Measurements from ENCODE around the gene GSN.

The GSN gene

DNA sequence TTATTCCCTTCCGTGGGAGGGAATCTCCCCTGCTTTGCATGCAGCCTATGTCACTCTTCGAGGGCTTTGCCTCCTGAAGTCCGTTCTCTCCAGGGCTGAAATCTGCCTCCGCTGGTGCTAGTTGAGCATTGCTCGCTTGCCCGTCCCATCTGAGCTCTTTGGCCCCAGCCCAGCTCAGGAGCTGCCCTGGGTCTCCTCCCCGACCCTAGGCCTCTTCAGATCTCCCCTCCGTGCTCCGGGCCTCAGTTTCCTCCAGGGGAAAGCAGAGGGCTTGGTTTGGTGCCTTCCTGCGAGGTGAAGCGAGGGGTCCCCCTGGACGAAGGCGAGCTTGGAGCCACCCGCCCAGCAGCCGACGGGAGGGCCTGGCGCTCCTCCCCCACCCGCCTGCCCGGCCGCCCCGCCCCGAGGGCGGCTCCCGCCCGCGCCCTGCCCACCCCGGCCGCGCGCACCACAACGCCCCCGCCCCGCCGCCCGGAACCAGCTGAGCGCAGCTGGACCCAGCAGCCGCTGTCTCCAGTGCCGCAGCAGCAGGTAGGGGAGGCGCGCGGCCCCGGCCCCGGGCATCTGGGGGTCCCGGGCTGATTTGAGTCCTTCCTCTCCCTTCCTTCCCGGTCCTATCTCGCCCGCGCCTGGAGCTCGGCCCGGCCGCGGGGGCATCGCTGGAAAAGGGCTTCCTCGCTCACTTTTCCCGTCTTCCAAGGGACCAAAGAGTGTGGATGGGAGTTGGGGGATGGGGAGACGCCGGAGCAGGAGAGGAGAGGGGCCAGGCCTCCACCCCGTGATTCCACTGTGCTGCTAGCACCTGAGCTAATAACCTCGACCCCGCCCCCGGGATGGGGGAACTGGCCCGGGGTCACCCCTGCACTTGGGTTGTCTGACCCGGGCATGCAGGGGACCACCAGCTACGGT, at the start of gene GSN:
TSS of gene GSN (plus strand) at position 474 of the 909 bp plus-strand sequence. CDS start 33,810 bp downstream, outside the sequence.
- peaks cover 65% of the 10 kb centered on the region for H3K27me3 ChIP-seq (ENCODE audit: control insufficient read depth, insufficient read depth, low read length)
- H3K9me3 ChIP-seq (ENCODE audit: control insufficient read depth, insufficient read depth, low read length), result no peaks in the 10 kb centered on the region
- H3K9ac ChIP-seq (ENCODE audit: low read depth, low read length), result peak within 1 kb of the TSS; percentile 19
- H3K36me3 ChIP-seq (ENCODE audit: control insufficient read depth, insufficient read depth, low read length), result no peaks in the 10 kb centered on the region
- peak within 1 kb of the TSS; percentile 66 for H3K4me3 ChIP-seq (ENCODE audit: low read depth, low read length)
- peaks cover 23% of the 10 kb centered on the region for H3K4me1 ChIP-seq (ENCODE audit: control insufficient read depth, insufficient read depth, low read length)

GRCh38 chr9:121218357-121219027, 49.5 kb upstream of the GSN start:
- no peaks in the 10 kb centered on the region for H3K36me3 ChIP-seq (ENCODE audit: control insufficient read depth, insufficient read depth, low read length)
- peaks cover 6% of the 10 kb centered on the region for H3K27me3 ChIP-seq (ENCODE audit: control insufficient read depth, insufficient read depth, low read length)
- H3K9me3 ChIP-seq (ENCODE audit: control insufficient read depth, insufficient read depth, low read length), result no peaks in the 10 kb centered on the region
- peaks cover 17% of the 10 kb centered on the region for H3K4me1 ChIP-seq (ENCODE audit: control insufficient read depth, insufficient read depth, low read length)
- no peak overlapping the region for H3K9ac ChIP-seq (ENCODE audit: low read depth, low read length)
- no peak overlapping the region for H3K4me3 ChIP-seq (ENCODE audit: low read depth, low read length)

DNA sequence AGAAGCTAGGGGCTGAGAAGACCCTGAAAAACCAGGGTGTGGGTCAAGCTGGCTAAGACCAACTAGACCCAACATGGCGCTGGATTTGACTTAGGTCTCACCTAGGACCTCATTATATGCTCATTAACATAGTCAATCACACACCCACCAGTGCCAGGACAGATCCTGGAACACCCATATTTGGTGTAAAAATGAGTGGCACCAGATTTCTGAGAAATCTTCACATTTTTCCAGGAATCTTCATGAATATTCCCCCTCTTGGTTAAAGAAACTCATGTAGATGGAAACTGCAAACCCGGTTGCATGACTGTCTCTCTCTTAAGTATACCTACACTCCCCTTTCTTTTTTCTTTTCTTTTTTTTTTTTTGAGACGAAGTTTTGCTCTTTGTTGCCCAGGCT, 48.4 kb upstream of the GSN start:
- Histone ChIP-seq H3K9ac (ENCODE audit: low read depth, low read length) (no peak overlapping the region), H3K4me1 (ENCODE audit: control insufficient read depth, insufficient read depth, low read length) (peaks cover 13% of the 10 kb centered on the region), H3K4me3 (ENCODE audit: low read depth, low read length) (no peak overlapping the region), H3K36me3 (ENCODE audit: control insufficient read depth, insufficient read depth, low read length) (no peaks in the 10 kb centered on the region), H3K27me3 (ENCODE audit: control insufficient read depth, insufficient read depth, low read length) (peaks cover 3% of the 10 kb centered on the region), H3K9me3 (ENCODE audit: control insufficient read depth, insufficient read depth, low read length) (no peaks in the 10 kb centered on the region)

DNA sequence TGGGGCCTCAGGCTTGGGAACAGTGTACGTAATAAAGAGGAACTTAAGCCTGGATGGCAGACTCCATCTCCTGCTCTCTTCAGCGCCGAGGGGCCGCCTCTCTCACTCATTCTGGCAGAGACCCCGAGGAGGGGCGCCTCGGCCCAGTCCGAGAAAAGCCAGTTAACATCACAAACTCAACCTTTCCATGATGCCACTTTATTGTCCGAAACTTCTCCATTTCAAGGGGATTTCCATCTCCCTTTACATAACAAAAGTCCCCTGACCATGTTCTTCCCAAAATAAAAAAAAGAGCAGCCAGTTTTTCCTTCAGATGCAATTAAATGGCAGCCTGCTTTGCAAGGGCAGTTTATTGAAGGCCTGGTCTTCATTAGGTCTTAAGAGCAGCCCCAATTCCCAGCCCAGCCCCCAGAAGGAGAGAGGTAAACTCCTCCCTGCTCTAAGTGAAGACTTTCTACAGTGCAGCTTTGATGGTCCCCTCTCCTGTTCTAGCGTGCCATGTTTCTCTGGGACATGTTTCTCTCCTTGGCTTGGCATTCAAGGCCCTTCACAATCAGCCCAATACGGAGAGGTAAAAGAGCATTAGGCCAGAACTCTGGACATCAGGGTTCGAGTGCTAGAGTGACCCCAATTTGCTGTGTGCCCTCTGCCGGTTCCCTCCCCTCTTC, 46.8 kb upstream of the GSN start:
- no peaks in the 10 kb centered on the region for H3K27me3 ChIP-seq (ENCODE audit: control insufficient read depth, insufficient read depth, low read length)
- peak overlapping the region; percentile 42 for H3K9ac ChIP-seq (ENCODE audit: low read depth, low read length)
- H3K36me3 ChIP-seq (ENCODE audit: control insufficient read depth, insufficient read depth, low read length), result no peaks in the 10 kb centered on the region
- H3K9me3 ChIP-seq (ENCODE audit: control insufficient read depth, insufficient read depth, low read length), result no peaks in the 10 kb centered on the region
- peak overlapping the region; percentile 1 for H3K4me3 ChIP-seq (ENCODE audit: low read depth, low read length)
- peaks cover 13% of the 10 kb centered on the region for H3K4me1 ChIP-seq (ENCODE audit: control insufficient read depth, insufficient read depth, low read length)

- H3K36me3 ChIP-seq (ENCODE audit: control insufficient read depth, insufficient read depth, low read length), result no peaks in the 10 kb centered on the region
- H3K9ac ChIP-seq (ENCODE audit: low read depth, low read length), result peak overlapping the region; percentile 42
- peaks cover 13% of the 10 kb centered on the region for H3K4me1 ChIP-seq (ENCODE audit: control insufficient read depth, insufficient read depth, low read length)
- H3K4me3 ChIP-seq (ENCODE audit: low read depth, low read length), result peak overlapping the region; percentile 1
- H3K9me3 ChIP-seq (ENCODE audit: control insufficient read depth, insufficient read depth, low read length), result no peaks in the 10 kb centered on the region
- no peaks in the 10 kb centered on the region for H3K27me3 ChIP-seq (ENCODE audit: control insufficient read depth, insufficient read depth, low read length)
Measured at GRCh38 chr9:121221664-121222055, 46.3 kb upstream of the GSN start.

GRCh38 chr9:121222524-121223171, 45.3 kb upstream of the GSN start:
- no peak overlapping the region for H3K4me3 ChIP-seq (ENCODE audit: low read depth, low read length)
- no peak overlapping the region for H3K9ac ChIP-seq (ENCODE audit: low read depth, low read length)
- no peaks in the 10 kb centered on the region for H3K36me3 ChIP-seq (ENCODE audit: control insufficient read depth, insufficient read depth, low read length)
- H3K9me3 ChIP-seq (ENCODE audit: control insufficient read depth, insufficient read depth, low read length), result no peaks in the 10 kb centered on the region
- peaks cover 13% of the 10 kb centered on the region for H3K4me1 ChIP-seq (ENCODE audit: control insufficient read depth, insufficient read depth, low read length)
- no peaks in the 10 kb centered on the region for H3K27me3 ChIP-seq (ENCODE audit: control insufficient read depth, insufficient read depth, low read length)

DNA sequence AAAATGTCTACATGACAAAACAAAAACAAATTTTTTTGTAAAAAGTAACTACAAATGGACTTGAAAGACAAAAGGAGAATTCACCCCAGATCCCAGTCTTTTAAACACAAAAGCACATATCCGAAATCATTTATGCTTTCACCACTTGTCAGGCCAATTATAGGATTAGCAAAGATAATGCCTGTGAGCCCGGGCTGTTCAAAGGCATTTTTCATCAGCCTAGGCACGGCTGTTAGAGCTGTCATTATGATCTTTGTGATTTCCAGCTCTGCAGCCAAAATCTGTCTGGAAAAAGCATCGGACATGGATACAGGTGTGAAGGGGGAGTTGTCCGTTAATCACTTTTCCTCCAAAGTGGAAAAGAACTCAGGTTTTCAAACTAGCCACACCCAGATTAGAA, 42.7 kb upstream of the GSN start:
- Histone ChIP-seq H3K27me3 (ENCODE audit: control insufficient read depth, insufficient read depth, low read length) (no peaks in the 10 kb centered on the region), H3K9me3 (ENCODE audit: control insufficient read depth, insufficient read depth, low read length) (no peaks in the 10 kb centered on the region), H3K4me1 (ENCODE audit: control insufficient read depth, insufficient read depth, low read length) (peaks cover 12% of the 10 kb centered on the region)

GRCh38 chr9:121226175-121226574, 41.8 kb upstream of the GSN start:
- H3K36me3 ChIP-seq (ENCODE audit: control insufficient read depth, insufficient read depth, low read length), result no peaks in the 10 kb centered on the region
- H3K4me1 ChIP-seq (ENCODE audit: control insufficient read depth, insufficient read depth, low read length), result peaks cover 8% of the 10 kb centered on the region
- no peak overlapping the region for H3K4me3 ChIP-seq (ENCODE audit: low read depth, low read length)
- no peaks in the 10 kb centered on the region for H3K27me3 ChIP-seq (ENCODE audit: control insufficient read depth, insufficient read depth, low read length)
- no peak overlapping the region for H3K9ac ChIP-seq (ENCODE audit: low read depth, low read length)
- H3K9me3 ChIP-seq (ENCODE audit: control insufficient read depth, insufficient read depth, low read length), result no peaks in the 10 kb centered on the region

More for the DNA sequence above, 42.7 kb upstream of the GSN start:
- Histone ChIP-seq H3K4me3 (ENCODE audit: low read depth, low read length) (no peak overlapping the region), H3K36me3 (ENCODE audit: control insufficient read depth, insufficient read depth, low read length) (no peaks in the 10 kb centered on the region), H3K9ac (ENCODE audit: low read depth, low read length) (no peak overlapping the region)

GRCh38 chr9:121227862-121228261, 40.1 kb upstream of the GSN start:
- Histone ChIP-seq H3K27me3 (ENCODE audit: control insufficient read depth, insufficient read depth, low read length) (no peaks in the 10 kb centered on the region), H3K4me1 (ENCODE audit: control insufficient read depth, insufficient read depth, low read length) (no peaks in the 10 kb centered on the region), H3K4me3 (ENCODE audit: low read depth, low read length) (no peak overlapping the region), H3K36me3 (ENCODE audit: control insufficient read depth, insufficient read depth, low read length) (no peaks in the 10 kb centered on the region), H3K9me3 (ENCODE audit: control insufficient read depth, insufficient read depth, low read length) (no peaks in the 10 kb centered on the region), H3K9ac (ENCODE audit: low read depth, low read length) (no peak overlapping the region)

DNA sequence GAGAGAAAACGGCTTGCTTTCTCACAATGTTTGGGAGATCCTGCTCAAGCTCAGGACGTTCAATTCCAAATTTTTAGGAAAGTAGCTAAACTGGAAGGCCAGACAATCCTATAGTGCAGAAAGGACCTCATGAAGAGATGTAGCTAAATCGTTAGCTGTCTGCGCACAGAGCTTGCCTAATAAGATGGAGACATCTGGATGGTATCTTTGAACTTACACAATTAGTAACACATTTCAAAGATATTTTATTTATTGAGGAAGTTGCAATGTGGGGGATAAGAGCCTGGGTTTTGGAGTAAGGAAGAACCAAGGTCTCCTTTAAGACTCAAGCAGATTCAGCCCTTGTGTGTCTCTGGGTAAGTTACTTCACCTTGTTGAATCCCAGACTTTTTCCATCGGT, 37.7 kb upstream of the GSN start:
- H3K36me3 ChIP-seq (ENCODE audit: control insufficient read depth, insufficient read depth, low read length), result no peaks in the 10 kb centered on the region
- H3K9ac ChIP-seq (ENCODE audit: low read depth, low read length), result no peak overlapping the region
- no peaks in the 10 kb centered on the region for H3K4me1 ChIP-seq (ENCODE audit: control insufficient read depth, insufficient read depth, low read length)
- no peak overlapping the region for H3K4me3 ChIP-seq (ENCODE audit: low read depth, low read length)
- no peaks in the 10 kb centered on the region for H3K9me3 ChIP-seq (ENCODE audit: control insufficient read depth, insufficient read depth, low read length)
- H3K27me3 ChIP-seq (ENCODE audit: control insufficient read depth, insufficient read depth, low read length), result no peaks in the 10 kb centered on the region

GRCh38 chr9:121232251-121232650, 35.7 kb upstream of the GSN start:
- no peak overlapping the region for H3K4me3 ChIP-seq (ENCODE audit: low read depth, low read length)
- H3K9me3 ChIP-seq (ENCODE audit: control insufficient read depth, insufficient read depth, low read length), result no peaks in the 10 kb centered on the region
- H3K9ac ChIP-seq (ENCODE audit: low read depth, low read length), result no peak overlapping the region
- no peaks in the 10 kb centered on the region for H3K36me3 ChIP-seq (ENCODE audit: control insufficient read depth, insufficient read depth, low read length)
- no peaks in the 10 kb centered on the region for H3K4me1 ChIP-seq (ENCODE audit: control insufficient read depth, insufficient read depth, low read length)
- no peaks in the 10 kb centered on the region for H3K27me3 ChIP-seq (ENCODE audit: control insufficient read depth, insufficient read depth, low read length)

All from iPS-15b (cell line).